Measurements from ENCODE around the gene PHACTR1. TPM values are rescaled to one million over a fixed set of nuclear protein-coding genes. Genes with fewer than 3 reads are reported as not detected.

PHACTR1 gene
- total RNA-seq, 5 donors from 2014 or later (not counting 1 experiment from before 2014, with no cell fraction given) = 0.63 to 2.6 (median 1.1) TPM

DNA sequence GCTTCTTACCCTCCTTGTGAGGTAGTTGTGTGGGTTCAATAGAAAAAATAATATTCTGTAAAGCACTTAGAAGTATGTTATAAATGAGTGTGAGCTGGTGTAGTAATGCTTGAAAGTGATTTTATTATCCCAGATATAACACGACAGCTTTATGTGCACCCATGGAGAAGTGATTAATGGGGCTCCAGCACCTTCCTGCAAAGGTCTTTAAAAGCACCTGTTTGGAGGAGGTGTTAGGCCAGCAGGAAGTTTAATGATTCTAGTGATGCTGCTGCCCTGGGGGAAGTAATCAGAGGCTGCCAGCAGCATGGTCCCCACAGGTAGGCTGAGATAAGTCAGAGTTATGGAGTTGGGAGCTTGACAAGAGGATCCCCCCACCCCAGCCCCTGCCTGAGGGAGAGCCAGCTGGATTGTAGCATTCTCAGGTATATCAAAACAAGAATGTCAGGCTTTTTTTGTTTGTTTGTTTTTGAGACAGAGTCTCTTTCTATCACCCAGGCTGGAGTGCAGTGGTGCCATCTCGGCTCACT is 166.3 kb downstream of the PHACTR1 start:
- peaks cover 0 to 13% of the 10 kb centered on the region in 2 experiments for H3K27me3 ChIP-seq (replicated peaks in 1 of 2; ENCODE audit: control insufficient read depth in 2 of 2, extremely low read depth in 1 of 2, insufficient read depth in 2 of 2, low read length in 1 of 2)
- H3K4me3 ChIP-seq (ENCODE audit: control insufficient read depth in 1 of 2, extremely low read depth in 1 of 2, low read length in 1 of 2) = no peak overlapping the region

GRCh38 chr6:12884983-12885382 is 168.4 kb downstream of the PHACTR1 start:
- Histone ChIP-seq H3K9me3 (no peaks in the 10 kb centered on the region), H3K27me3 (replicated peaks in 1 of 2; ENCODE audit: control insufficient read depth in 2 of 2, extremely low read depth in 1 of 2, insufficient read depth in 2 of 2, low read length in 1 of 2) (peaks cover 0 to 17% of the 10 kb centered on the region in 2 experiments), H3K36me3 (ENCODE audit: control insufficient read depth in 2 of 2, extremely low read depth in 1 of 2, insufficient read depth in 1 of 2, low read length in 1 of 2) (no peaks in the 10 kb centered on the region), H3K4me3 (ENCODE audit: control insufficient read depth in 1 of 2, extremely low read depth in 1 of 2, low read length in 1 of 2) (no peak overlapping the region), H3K4me1 (ENCODE audit: control insufficient read depth in 1 of 2, extremely low read depth in 1 of 2, insufficient read depth in 2 of 2, low read length in 2 of 2) (no peaks in the 10 kb centered on the region), H3K27ac (ENCODE audit: low read length) (no peak overlapping the region)
- POLR2A ChIA-PET = no interaction called here
- no CpG with 5 or more reads among the region's 7 CpGs for WGBS (ENCODE audit: insufficient coverage)
- no peak overlapping the region for H3K4me3 Mint-ChIP-seq
- no peaks in the 10 kb centered on the region for H3K4me1 Mint-ChIP-seq
- H3K27ac Mint-ChIP-seq = no peak overlapping the region
- DNase-seq = no peak
- H3K9me3 Mint-ChIP-seq = no peaks in the 10 kb centered on the region
- CTCF ChIA-PET = interaction anchor here in 1 of 2 donors (0.8 kb wide), 1 partner anchor 10 kb away, joined by 3 read pairs; no protein-coding TSS in a partner anchor
- ATAC-seq (replicated peaks in 1 of 4) = no peak
- no peaks in the 10 kb centered on the region for H3K36me3 Mint-ChIP-seq
- peaks cover 6 to 14% of the 10 kb centered on the region in 2 donors for H3K27me3 Mint-ChIP-seq

More for the DNA sequence above, 166.3 kb downstream of the PHACTR1 start:
- no peaks in the 10 kb centered on the region for H3K9me3 ChIP-seq
- WGBS (ENCODE audit: insufficient coverage) = 89% methylated on average over 1 of the region's 2 CpGs
- DNase-seq (no peak), ATAC-seq (replicated peaks in 1 of 4) (no peak)
- Mint-ChIP-seq H3K36me3 (no peaks in the 10 kb centered on the region), H3K4me3 (no peak overlapping the region), H3K27ac (no peak overlapping the region), H3K4me1 (no peaks in the 10 kb centered on the region), H3K27me3 (peaks cover 10 to 14% of the 10 kb centered on the region in 2 donors), H3K9me3 (no peaks in the 10 kb centered on the region)
- ChIA-PET CTCF (no interaction called here), POLR2A (no interaction called here)
- H3K27ac ChIP-seq (ENCODE audit: low read length) = no peak overlapping the region
- H3K4me1 ChIP-seq (ENCODE audit: control insufficient read depth in 1 of 2, extremely low read depth in 1 of 2, insufficient read depth in 2 of 2, low read length in 2 of 2) = no peaks in the 10 kb centered on the region
- H3K36me3 ChIP-seq (ENCODE audit: control insufficient read depth in 2 of 2, extremely low read depth in 1 of 2, insufficient read depth in 1 of 2, low read length in 1 of 2) = no peaks in the 10 kb centered on the region

- CTCF ChIA-PET = interaction anchor here (0.6 to 0.7 kb wide), 4 partner anchors 20 to 622 kb away, joined by 3 to 5 read pairs (median 4); no protein-coding TSS in a partner anchor
- no peak for ATAC-seq (replicated peaks in 1 of 4)
- Histone ChIP-seq H3K4me3 (ENCODE audit: control insufficient read depth in 1 of 2, extremely low read depth in 1 of 2, low read length in 1 of 2) (no peak overlapping the region), H3K27me3 (replicated peaks in 1 of 2; ENCODE audit: control insufficient read depth in 2 of 2, extremely low read depth in 1 of 2, insufficient read depth in 2 of 2, low read length in 1 of 2) (peaks cover 0 to 12% of the 10 kb centered on the region in 2 experiments), H3K36me3 (ENCODE audit: control insufficient read depth in 2 of 2, extremely low read depth in 1 of 2, insufficient read depth in 1 of 2, low read length in 1 of 2) (no peaks in the 10 kb centered on the region), H3K4me1 (ENCODE audit: control insufficient read depth in 1 of 2, extremely low read depth in 1 of 2, insufficient read depth in 2 of 2, low read length in 2 of 2) (no peaks in the 10 kb centered on the region), H3K9me3 (no peaks in the 10 kb centered on the region), H3K27ac (ENCODE audit: low read length) (no peak overlapping the region)
- POLR2A ChIA-PET = interaction anchor here in 1 of 2 donors (0.6 kb wide), 1 partner anchor 15 kb away, joined by 4 read pairs; no protein-coding TSS in a partner anchor
- Mint-ChIP-seq H3K27ac (no peak overlapping the region), H3K4me3 (no peak overlapping the region), H3K9me3 (peaks cover 0 to 15% (median 6%) of the 10 kb centered on the region in 3 donors), H3K36me3 (no peaks in the 10 kb centered on the region), H3K4me1 (no peaks in the 10 kb centered on the region), H3K27me3 (peaks cover 10 to 14% of the 10 kb centered on the region in 2 donors)
- 87% methylated on average over 7 of the region's 8 CpGs for WGBS (ENCODE audit: insufficient coverage)
- no peak for DNase-seq
Measured at GRCh38 chr6:12886961-12887775, 170.6 kb downstream of the PHACTR1 start.

DNA sequence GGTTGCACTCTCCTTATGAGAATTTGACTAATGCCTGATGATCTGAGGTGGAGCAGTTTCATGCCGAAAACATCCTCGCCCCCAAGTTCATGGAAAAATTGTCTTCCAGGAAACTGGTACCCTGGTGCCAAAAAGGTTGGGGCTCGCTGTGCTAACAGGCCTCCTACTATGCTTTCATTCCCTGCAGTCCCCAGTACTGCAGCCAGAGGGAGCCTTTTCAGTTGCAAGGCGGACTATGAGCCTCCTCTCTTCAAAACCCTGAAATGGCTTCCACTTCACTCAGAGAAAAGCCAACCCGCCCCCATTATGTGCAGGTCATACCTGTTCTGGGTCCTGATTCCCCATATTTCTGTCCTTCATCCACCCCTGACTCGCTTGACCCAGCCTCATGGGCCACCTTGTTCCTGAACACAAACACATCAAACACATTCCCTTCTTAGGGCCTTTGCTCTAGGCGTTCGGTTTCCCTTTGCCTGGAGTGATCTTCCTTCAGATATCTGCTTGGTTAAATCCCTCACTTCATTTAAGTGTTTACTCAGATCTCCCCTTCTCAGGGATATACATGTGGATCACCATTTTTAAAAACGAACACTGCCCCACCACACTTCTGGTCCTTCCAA is 173.7 kb downstream of the PHACTR1 start:
- POLR2A ChIA-PET = no interaction called here
- no peak overlapping the region for H3K4me3 Mint-ChIP-seq
- CTCF ChIA-PET = no interaction called here

GRCh38 chr6:12891595-12891994 is 175.0 kb downstream of the PHACTR1 start:
- no peak overlapping the region for H3K4me3 ChIP-seq (ENCODE audit: control insufficient read depth in 1 of 2, extremely low read depth in 1 of 2, low read length in 1 of 2)
- H3K36me3 Mint-ChIP-seq = no peaks in the 10 kb centered on the region
- peaks cover 0 to 3% of the 10 kb centered on the region in 2 experiments for H3K27me3 ChIP-seq (replicated peaks in 1 of 2; ENCODE audit: control insufficient read depth in 2 of 2, extremely low read depth in 1 of 2, insufficient read depth in 2 of 2, low read length in 1 of 2)
- no peak overlapping the region for H3K27ac Mint-ChIP-seq
- H3K4me1 ChIP-seq (ENCODE audit: control insufficient read depth in 1 of 2, extremely low read depth in 1 of 2, insufficient read depth in 2 of 2, low read length in 2 of 2) = no peaks in the 10 kb centered on the region
- H3K4me3 Mint-ChIP-seq = no peak overlapping the region
- no CpG with 5 or more reads among the region's 1 CpG for WGBS (ENCODE audit: insufficient coverage)
- H3K27me3 Mint-ChIP-seq = peaks cover 8 to 14% of the 10 kb centered on the region in 2 donors
- no peaks in the 10 kb centered on the region for H3K36me3 ChIP-seq (ENCODE audit: control insufficient read depth in 2 of 2, extremely low read depth in 1 of 2, insufficient read depth in 1 of 2, low read length in 1 of 2)
- POLR2A ChIA-PET = no interaction called here
- ATAC-seq (replicated peaks in 1 of 4) (no peak), DNase-seq (no peak)
- H3K4me1 Mint-ChIP-seq = no peaks in the 10 kb centered on the region
- CTCF ChIA-PET = no interaction called here
- peaks cover 0 to 15% (median 6%) of the 10 kb centered on the region in 3 donors for H3K9me3 Mint-ChIP-seq
- H3K27ac ChIP-seq (ENCODE audit: low read length) = no peak overlapping the region
- no peaks in the 10 kb centered on the region for H3K9me3 ChIP-seq

More for the DNA sequence above, 173.7 kb downstream of the PHACTR1 start:
- Histone ChIP-seq H3K27ac (ENCODE audit: low read length) (no peak overlapping the region), H3K9me3 (no peaks in the 10 kb centered on the region), H3K27me3 (replicated peaks in 1 of 2; ENCODE audit: control insufficient read depth in 2 of 2, extremely low read depth in 1 of 2, insufficient read depth in 2 of 2, low read length in 1 of 2) (peaks cover 0 to 3% of the 10 kb centered on the region in 2 experiments), H3K4me1 (ENCODE audit: control insufficient read depth in 1 of 2, extremely low read depth in 1 of 2, insufficient read depth in 2 of 2, low read length in 2 of 2) (no peaks in the 10 kb centered on the region), H3K4me3 (ENCODE audit: control insufficient read depth in 1 of 2, extremely low read depth in 1 of 2, low read length in 1 of 2) (no peak overlapping the region), H3K36me3 (ENCODE audit: control insufficient read depth in 2 of 2, extremely low read depth in 1 of 2, insufficient read depth in 1 of 2, low read length in 1 of 2) (no peaks in the 10 kb centered on the region)
- peak in 4 of 35 experiments; percentile 0 to 6 (median 4) for DNase-seq
- Mint-ChIP-seq H3K36me3 (no peaks in the 10 kb centered on the region), H3K27me3 (peaks cover 10 to 14% of the 10 kb centered on the region in 2 donors), H3K4me1 (no peaks in the 10 kb centered on the region), H3K27ac (peak overlapping the region in 1 of 2 donors; percentile 40), H3K9me3 (peaks cover 0 to 15% (median 6%) of the 10 kb centered on the region in 3 donors)
- 82% methylated on average over 6 of the region's 9 CpGs for WGBS (ENCODE audit: insufficient coverage)
- ATAC-seq (replicated peaks in 1 of 4) = no peak

DNA sequence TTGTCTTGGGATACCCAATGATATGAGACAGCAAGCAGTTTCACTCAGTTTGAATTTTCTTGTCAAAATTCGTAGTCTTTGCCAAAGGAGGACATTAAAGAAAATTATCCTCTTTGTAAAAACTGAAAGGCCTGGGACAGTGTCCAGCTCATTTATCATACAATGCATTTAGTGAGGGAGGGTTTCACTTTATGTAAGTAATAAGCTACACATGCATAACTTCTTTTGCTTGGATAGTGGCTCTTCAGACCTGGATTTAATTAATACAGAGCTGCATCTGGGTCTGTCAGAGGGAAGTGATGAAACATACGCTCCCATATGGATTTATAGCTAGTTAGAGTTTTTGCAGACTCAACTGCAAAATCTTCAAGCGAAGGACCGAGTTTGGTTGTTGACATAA is 175.6 kb downstream of the PHACTR1 start:
- Mint-ChIP-seq H3K27ac (no peak overlapping the region), H3K4me3 (no peak overlapping the region), H3K9me3 (peaks cover 0 to 15% (median 6%) of the 10 kb centered on the region in 3 donors), H3K4me1 (no peaks in the 10 kb centered on the region), H3K36me3 (no peaks in the 10 kb centered on the region), H3K27me3 (peaks cover 8 to 13% of the 10 kb centered on the region in 2 donors)
- Histone ChIP-seq H3K4me3 (ENCODE audit: control insufficient read depth in 1 of 2, extremely low read depth in 1 of 2, low read length in 1 of 2) (no peak overlapping the region), H3K9me3 (no peaks in the 10 kb centered on the region), H3K4me1 (ENCODE audit: control insufficient read depth in 1 of 2, extremely low read depth in 1 of 2, insufficient read depth in 2 of 2, low read length in 2 of 2) (no peaks in the 10 kb centered on the region), H3K27me3 (replicated peaks in 1 of 2; ENCODE audit: control insufficient read depth in 2 of 2, extremely low read depth in 1 of 2, insufficient read depth in 2 of 2, low read length in 1 of 2) (peaks cover 0 to 3% of the 10 kb centered on the region in 2 experiments), H3K36me3 (ENCODE audit: control insufficient read depth in 2 of 2, extremely low read depth in 1 of 2, insufficient read depth in 1 of 2, low read length in 1 of 2) (no peaks in the 10 kb centered on the region), H3K27ac (ENCODE audit: low read length) (no peak overlapping the region)
- ATAC-seq (replicated peaks in 1 of 4) = no peak
- CTCF ChIA-PET = no interaction called here
- DNase-seq = no peak
- POLR2A ChIA-PET = no interaction called here
- no CpG with 5 or more reads among the region's 4 CpGs for WGBS (ENCODE audit: insufficient coverage)
